ENCODE data around the gene INVS.

INVS gene

GRCh38 chr9:100346836-100347235 is 247.8 kb downstream of the INVS start:
- peaks cover 8% of the 10 kb centered on the region; the same call in 1 of the 2 replicates for H3K36me3 ChIP-seq (ENCODE audit: control insufficient read depth, insufficient read depth, low read length)
- H3K27me3 ChIP-seq (ENCODE audit: control insufficient read depth, insufficient read depth, low read length): no peaks in the 10 kb centered on the region
- no peak overlapping the region for H3K4me3 ChIP-seq (ENCODE audit: low read length)
- no peak for DNase-seq (ENCODE audit: low read depth, low spot score)
- no peaks in the 10 kb centered on the region for H3K9me3 ChIP-seq (ENCODE audit: control insufficient read depth, insufficient read depth, low read length)
- no CpG with 5 or more reads among the region's 3 CpGs for WGBS (ENCODE audit: insufficient coverage, insufficient read length)
- peaks cover 5% of the 10 kb centered on the region; the same call in 1 of the 2 replicates for H3K4me1 ChIP-seq (ENCODE audit: control insufficient read depth, insufficient read depth, low read length)
- H3K27ac ChIP-seq (ENCODE audit: low read length): no peak overlapping the region

DNA sequence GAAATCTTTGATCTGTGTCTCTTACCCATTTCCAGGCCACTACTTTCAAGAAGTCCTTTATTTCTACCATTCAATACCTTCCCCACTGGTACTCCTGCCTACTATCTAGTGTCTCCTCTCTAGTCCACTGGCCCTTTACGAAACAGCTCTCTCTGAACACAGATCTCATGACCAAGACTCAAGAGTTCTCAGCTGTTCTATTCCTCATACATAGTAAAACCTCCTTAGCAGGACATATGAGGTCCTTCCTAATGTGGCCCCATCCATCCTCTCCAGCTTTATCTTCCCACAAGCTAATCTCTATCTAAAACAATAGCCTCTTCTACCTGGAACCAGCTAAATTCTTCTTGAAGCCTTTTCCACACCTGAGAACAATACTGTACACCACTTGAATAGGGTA is 251.1 kb downstream of the INVS start:
- H3K4me1 ChIP-seq (ENCODE audit: control insufficient read depth, insufficient read depth, low read length): peaks cover 5% of the 10 kb centered on the region; the same call in 1 of the 2 replicates

More for the DNA sequence above, 251.1 kb downstream of the INVS start:
- Histone ChIP-seq H3K9me3 (ENCODE audit: control insufficient read depth, insufficient read depth, low read length) (no peaks in the 10 kb centered on the region), H3K27me3 (ENCODE audit: control insufficient read depth, insufficient read depth, low read length) (no peaks in the 10 kb centered on the region), H3K27ac (ENCODE audit: low read length) (no peak overlapping the region), H3K4me3 (ENCODE audit: low read length) (no peak overlapping the region), H3K36me3 (ENCODE audit: control insufficient read depth, insufficient read depth, low read length) (peaks cover 8% of the 10 kb centered on the region; the same call in 1 of the 2 replicates)
- DNase-seq (ENCODE audit: low read depth, low spot score): no peak
- no CpG with 5 or more reads among the region's 1 CpG for WGBS (ENCODE audit: insufficient coverage, insufficient read length)
